Natural killer cell (primary cell): ENCODE results near the gene UQCC3. TPM values are rescaled to one million over a fixed set of nuclear protein-coding genes. Genes with fewer than 3 reads are reported as not detected.

Experiments used
- ATAC-seq, 3 donors: fragments of 150-1000 bp in 2 of 3; fragments of 200-7000 bp in 1 of 3; cut with Tn5 transposase; 1 replicate in 1 of 3; 2 replicates in 2 of 3; pipeline ENCODE4 v1.10.0; 2021; ENCODE audit warnings: mild to moderate bottlenecking in 2 of 3, moderate library complexity in 2 of 3
- DNase-seq, 2 donors: peaks; one replicate each; pipeline versions ENCODE4 v3.0.0 to v3.0.0-alpha.2; 2013 to 2021; ENCODE audit warnings: mixed read lengths in 1 of 2
- H3K27ac ChIP-seq: one replicate; pipeline ENCODE4 v1.5.1; 2013; ENCODE audit warnings: mild to moderate bottlenecking, low read length
- H3K27me3 ChIP-seq: one replicate; pipeline ENCODE4 v1.6.1; 2013; ENCODE audit warnings: low read length; ENCODE audit not compliant: control insufficient read depth, insufficient read depth
- H3K36me3 ChIP-seq: one replicate; pipeline ENCODE4 v1.6.1; 2013; ENCODE audit warnings: low read length; ENCODE audit not compliant: control insufficient read depth, insufficient read depth
- H3K4me1 ChIP-seq: one replicate; pipeline ENCODE4 v1.6.1; 2013; ENCODE audit warnings: low read length; ENCODE audit not compliant: control insufficient read depth, insufficient read depth
- H3K4me3 ChIP-seq: one replicate; pipeline ENCODE4 v1.5.1; 2013; ENCODE audit warnings: low read length
- H3K9me3 ChIP-seq: one replicate; pipeline ENCODE4 v1.6.1; 2013; ENCODE audit warnings: low read length; ENCODE audit not compliant: control insufficient read depth, insufficient read depth
- H3K27ac Mint-ChIP-seq, 2 donors: one replicate each; pipeline ENCODE4 v1.8.0; 2022; ENCODE audit warnings: mild to moderate bottlenecking in 2 of 2, mixed read lengths in 2 of 2, moderate library complexity in 1 of 2
- H3K27me3 Mint-ChIP-seq, 2 donors: one replicate each; pipeline ENCODE4 v1.8.0; 2022; ENCODE audit warnings: low read depth in 2 of 2, mixed read lengths in 2 of 2
- H3K36me3 Mint-ChIP-seq: one replicate; pipeline ENCODE4 v1.8.0; 2022; ENCODE audit warnings: mixed read lengths
- H3K4me1 Mint-ChIP-seq, 2 donors: one replicate each; pipeline ENCODE4 v1.8.0; 2022; ENCODE audit warnings: mixed read lengths in 2 of 2
- H3K4me3 Mint-ChIP-seq: one replicate; pipeline ENCODE4 v1.8.0; 2022; ENCODE audit warnings: mild to moderate bottlenecking, moderate library complexity, mixed read lengths
- H3K9me3 Mint-ChIP-seq, 2 donors: one replicate each; pipeline ENCODE4 v1.8.0; 2022; ENCODE audit warnings: mixed read lengths in 2 of 2
- WGBS: methylation state at CpG from one replicate; pipeline ENCODE4 v1.1.7; 2013; ENCODE audit warnings: missing lambda C conversion rate; ENCODE audit not compliant: insufficient coverage; 5-methylcytosine and 5-hydroxymethylcytosine counted together
- intact Hi-C: fragments of 100-400 bp; cut with micrococcal nuclease; formaldehyde crosslinking; loops from one replicate; pipeline ENCODE4 v1.14.2; 2022
- total RNA-seq, 4 donors: library from RNA; stranded (reverse); fragments of 120-200 nt in 1 of 4; gene quantifications; one replicate each; pipeline versions ENCODE4 v1.2.3 to v1.2.4, GENCODE V29; 2013 to 2022
- TF ChIP-seq, protein P1 (sequence below): fragments of 200-600 bp; IDR thresholded peaks from one replicate; pipeline ENCODE4 v1.8.0; 2022; ENCODE audit warnings: antibody characterized with exemption

The UQCC3 gene
- total RNA-seq, 3 donors from 2014 or later (not counting 1 experiment from before 2014, with no cell fraction given) = 3.9 to 5.2 (median 4.0) TPM

DNA sequence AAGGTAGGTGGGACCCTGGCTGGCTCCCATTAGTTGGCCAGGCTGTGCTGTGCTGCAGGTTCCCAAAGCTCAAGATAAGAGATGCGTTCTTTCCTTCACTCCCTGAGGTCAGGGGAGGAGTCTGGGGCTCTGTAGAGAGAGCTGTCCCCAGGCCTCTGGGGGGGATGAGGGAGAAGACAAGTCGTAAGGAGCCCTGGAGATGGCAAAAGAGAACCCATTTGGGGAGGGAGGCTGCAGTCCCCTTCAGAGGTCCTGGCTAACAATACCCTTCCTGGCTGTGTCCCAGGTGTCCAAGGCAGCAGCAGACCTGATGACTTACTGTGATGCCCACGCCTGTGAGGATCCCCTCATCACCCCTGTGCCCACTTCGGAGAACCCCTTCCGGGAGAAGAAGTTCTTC, 36.9 kb downstream of the UQCC3 start:
- Histone ChIP-seq H3K9me3 (no peaks in the 10 kb centered on the region), H3K4me3 (peak overlapping the region; percentile 72), H3K36me3 (peaks cover 12% of the 10 kb centered on the region), H3K27ac (peak overlapping the region; percentile 95), H3K4me1 (peaks cover 50% of the 10 kb centered on the region), H3K27me3 (no peaks in the 10 kb centered on the region)
- Mint-ChIP-seq H3K9me3 (no peaks in the 10 kb centered on the region), H3K4me1 (peaks cover 36 to 47% of the 10 kb centered on the region in 2 donors), H3K4me3 (peak overlapping the region; percentile 97), H3K36me3 (no peaks in the 10 kb centered on the region), H3K27me3 (no peaks in the 10 kb centered on the region), H3K27ac (peak overlapping the region; percentile 98 to 99)
- no peak for DNase-seq
- intact Hi-C loops = loop anchor here (5.0 kb wide), 4 partner anchors 36 to 136 kb away; partner anchors contain the start of genes EEF1G, EML3, LBHD1 and ROM1
- TF ChIP-seq, protein P1, sequence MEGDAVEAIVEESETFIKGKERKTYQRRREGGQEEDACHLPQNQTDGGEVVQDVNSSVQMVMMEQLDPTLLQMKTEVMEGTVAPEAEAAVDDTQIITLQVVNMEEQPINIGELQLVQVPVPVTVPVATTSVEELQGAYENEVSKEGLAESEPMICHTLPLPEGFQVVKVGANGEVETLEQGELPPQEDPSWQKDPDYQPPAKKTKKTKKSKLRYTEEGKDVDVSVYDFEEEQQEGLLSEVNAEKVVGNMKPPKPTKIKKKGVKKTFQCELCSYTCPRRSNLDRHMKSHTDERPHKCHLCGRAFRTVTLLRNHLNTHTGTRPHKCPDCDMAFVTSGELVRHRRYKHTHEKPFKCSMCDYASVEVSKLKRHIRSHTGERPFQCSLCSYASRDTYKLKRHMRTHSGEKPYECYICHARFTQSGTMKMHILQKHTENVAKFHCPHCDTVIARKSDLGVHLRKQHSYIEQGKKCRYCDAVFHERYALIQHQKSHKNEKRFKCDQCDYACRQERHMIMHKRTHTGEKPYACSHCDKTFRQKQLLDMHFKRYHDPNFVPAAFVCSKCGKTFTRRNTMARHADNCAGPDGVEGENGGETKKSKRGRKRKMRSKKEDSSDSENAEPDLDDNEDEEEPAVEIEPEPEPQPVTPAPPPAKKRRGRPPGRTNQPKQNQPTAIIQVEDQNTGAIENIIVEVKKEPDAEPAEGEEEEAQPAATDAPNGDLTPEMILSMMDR = no peak
- WGBS = 78% methylated on average over 5 of the region's 5 CpGs
- no peak for ATAC-seq

DNA sequence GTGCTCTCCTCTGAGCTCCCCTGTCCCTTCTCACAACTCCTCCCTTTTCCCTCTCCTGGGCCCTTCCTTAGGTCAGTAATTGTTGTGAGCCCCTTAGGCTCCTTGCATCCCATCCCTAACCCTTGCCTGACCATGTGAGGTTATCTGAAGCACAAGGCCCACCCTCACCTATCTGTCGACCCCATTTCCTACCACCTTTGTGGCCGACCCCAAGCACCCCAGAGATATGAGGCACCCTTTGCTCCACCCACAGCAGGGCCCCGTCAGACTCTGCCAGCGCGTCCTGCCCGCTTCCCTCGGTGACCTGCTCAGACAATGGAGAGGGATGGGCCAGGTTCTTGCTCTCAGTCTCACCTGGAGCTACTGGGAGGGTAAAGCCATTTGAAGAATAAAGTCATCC, 37.3 kb downstream of the UQCC3 start:
- WGBS = 0% methylated on average over 7 of the region's 7 CpGs
- no peaks in the 10 kb centered on the region for H3K27me3 ChIP-seq
- ATAC-seq (no peak), DNase-seq (peak; percentile 33 to 69)
- H3K9me3 ChIP-seq = no peaks in the 10 kb centered on the region
- intact Hi-C loops = loop anchor here (1.0 to 5.0 kb wide), 6 partner anchors 19 to 136 kb away; partner anchors contain the start of genes EEF1G, EML3, HNRNPUL2 and LBHD1
- TF ChIP-seq, protein P1 = no peak
- peak overlapping the region; percentile 72 for H3K4me3 ChIP-seq
- Mint-ChIP-seq H3K9me3 (no peaks in the 10 kb centered on the region), H3K27me3 (no peaks in the 10 kb centered on the region), H3K27ac (peak overlapping the region; percentile 98 to 99), H3K4me1 (peaks cover 36 to 50% of the 10 kb centered on the region in 2 donors), H3K4me3 (peak overlapping the region; percentile 97), H3K36me3 (no peaks in the 10 kb centered on the region)
- H3K4me1 ChIP-seq = peaks cover 50% of the 10 kb centered on the region
- peaks cover 16% of the 10 kb centered on the region for H3K36me3 ChIP-seq
- H3K27ac ChIP-seq = peak overlapping the region; percentile 95

DNA sequence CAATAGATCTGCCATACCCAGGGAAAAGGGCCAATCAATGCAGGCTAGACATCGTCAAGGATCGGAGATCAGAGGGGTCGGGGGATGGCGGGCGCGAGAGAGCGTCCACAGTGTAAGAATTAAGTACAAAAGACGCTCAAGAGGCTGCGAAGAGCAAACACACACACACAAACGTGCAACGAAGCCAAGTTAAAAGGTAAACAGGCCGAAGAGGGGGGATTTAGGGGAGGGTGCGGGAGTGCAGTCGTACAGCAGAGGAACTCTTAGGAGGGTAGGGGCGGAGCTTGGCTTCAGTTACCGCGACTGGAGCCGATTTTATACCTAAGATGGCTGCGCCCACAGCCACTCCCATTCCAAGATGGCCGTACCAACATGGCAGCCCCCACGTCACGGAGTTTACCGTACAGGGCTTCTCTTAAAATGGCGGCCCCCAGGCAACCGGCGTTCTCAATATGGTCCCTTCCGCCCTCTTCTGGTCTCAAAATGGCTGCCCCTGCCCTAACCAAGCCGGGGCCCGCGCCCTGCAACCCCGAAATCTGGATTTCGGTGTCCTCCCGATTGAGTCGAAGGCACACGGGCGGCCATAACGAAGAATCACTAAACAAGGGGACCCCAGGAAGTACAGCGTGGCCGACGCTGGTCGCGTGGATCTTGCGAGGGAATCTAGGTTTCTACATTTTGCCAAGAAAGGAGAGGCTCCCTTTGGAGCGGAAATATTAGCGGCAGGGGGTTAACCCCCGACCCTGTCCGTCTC, 38.0 kb downstream of the UQCC3 start:
- peaks cover 50% of the 10 kb centered on the region for H3K4me1 ChIP-seq
- H3K9me3 ChIP-seq = no peaks in the 10 kb centered on the region
- Mint-ChIP-seq H3K4me1 (peaks cover 36 to 55% of the 10 kb centered on the region in 2 donors), H3K27ac (peak overlapping the region; percentile 98 to 99), H3K4me3 (peak overlapping the region; percentile 97), H3K36me3 (no peaks in the 10 kb centered on the region), H3K27me3 (no peaks in the 10 kb centered on the region), H3K9me3 (no peaks in the 10 kb centered on the region)
- TF ChIP-seq, protein P1 = no peak
- ATAC-seq = peak; percentile 75 to 93 (median 82)
- intact Hi-C loops = loop anchor here (1.0 to 5.0 kb wide), 6 partner anchors 18 to 137 kb away; partner anchors contain the start of genes EEF1G, EML3, HNRNPUL2 and LBHD1
- peak overlapping the region; percentile 95 for H3K27ac ChIP-seq
- H3K27me3 ChIP-seq = no peaks in the 10 kb centered on the region
- peak overlapping the region; percentile 72 for H3K4me3 ChIP-seq
- under 1% methylated on average over 47 of the region's 47 CpGs for WGBS
- DNase-seq = peak; percentile 93 to 99
- H3K36me3 ChIP-seq = peaks cover 20% of the 10 kb centered on the region
